ENCODE measurements around the gene CBLC.

Gene CBLC

DNA sequence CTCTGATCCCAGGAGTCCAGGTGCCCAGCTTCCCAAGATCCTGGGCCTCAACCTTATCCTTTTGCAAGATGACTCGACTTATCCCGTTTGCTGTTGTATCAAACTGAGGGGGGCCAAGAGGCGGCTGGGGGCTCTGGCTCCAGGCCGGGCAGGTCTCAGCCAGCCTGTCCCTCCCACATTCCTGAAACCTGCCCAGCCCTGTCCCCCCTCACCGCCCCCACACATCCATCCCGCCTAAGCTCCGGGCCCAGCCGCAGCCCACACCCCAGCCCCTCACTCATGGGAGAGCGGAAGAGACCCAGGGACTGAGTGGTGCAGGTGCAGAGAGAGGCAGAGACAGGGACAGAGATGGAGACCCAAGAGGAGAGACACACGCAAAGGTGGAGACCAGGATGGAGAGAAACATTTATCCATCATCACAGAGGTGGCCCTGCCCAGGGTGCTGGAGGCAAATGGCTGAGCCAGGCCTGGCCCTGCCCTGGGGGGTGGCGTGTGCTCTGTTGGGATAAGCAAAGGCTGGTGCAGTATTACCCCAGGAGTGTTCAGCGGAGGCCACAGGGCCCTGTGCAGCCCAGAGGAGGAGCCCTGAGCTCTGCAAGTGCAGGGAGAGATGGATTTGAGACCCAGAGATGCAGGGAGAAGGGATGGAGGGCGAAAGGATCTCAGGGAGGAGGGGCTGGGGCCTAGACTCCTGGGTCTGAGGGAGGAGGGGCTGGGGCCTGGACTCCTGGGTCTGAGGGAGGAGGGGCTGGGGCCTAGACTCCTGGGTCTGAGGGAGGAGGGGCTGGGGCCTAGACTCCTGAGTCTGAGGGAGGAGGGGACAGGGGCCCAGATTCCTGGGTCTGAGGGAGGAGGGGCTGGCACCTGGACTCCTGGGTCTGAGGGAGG lies 32.8 kb downstream of the CBLC start:
- TF ChIP-seq SIN3A (IDR thresholded peaks at IDR 0.05; ENCODE audit: borderline replicate concordance, insufficient read depth, low read length), result no peak
- TF ChIP-seq POLR2AphosphoS5 (IDR thresholded peaks at IDR 0.05; ENCODE audit: low read depth, low read length), result no peak
- no peak for TF ChIP-seq REST (IDR thresholded peaks at IDR 0.05; ENCODE audit: insufficient read depth in 1 of 2, low read depth in 2 of 2, low read length in 2 of 2)
- no peak for TF ChIP-seq FOXP2 (optimal IDR thresholded peaks at IDR 0.05; ENCODE audit: borderline replicate concordance, extremely low read depth, extremely low read length, insufficient read depth)
- TF ChIP-seq TAF1 (IDR thresholded peaks at IDR 0.05; ENCODE audit: borderline replicate concordance, insufficient read depth, low read length), result no peak

DNA sequence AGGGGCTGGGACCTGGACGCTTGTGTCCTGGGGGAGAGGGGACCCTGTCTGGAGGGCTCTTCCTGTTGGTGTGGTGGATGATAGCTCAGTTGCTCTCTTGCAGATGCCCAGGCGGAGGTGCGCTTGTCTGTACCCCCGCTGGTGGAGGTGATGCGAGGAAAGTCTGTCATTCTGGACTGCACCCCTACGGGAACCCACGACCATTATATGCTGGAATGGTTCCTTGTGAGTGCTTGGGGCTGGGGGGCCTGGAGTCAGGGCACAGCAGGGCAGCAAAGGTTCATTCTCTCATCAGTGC lies 33.4 kb downstream of the CBLC start:
- TF ChIP-seq POLR2AphosphoS5 (IDR thresholded peaks at IDR 0.05; ENCODE audit: low read depth, low read length) (no peak), TAF1 (IDR thresholded peaks at IDR 0.05; ENCODE audit: borderline replicate concordance, insufficient read depth, low read length) (no peak), REST (IDR thresholded peaks at IDR 0.05; ENCODE audit: insufficient read depth in 1 of 2, low read depth in 2 of 2, low read length in 2 of 2) (no peak), SIN3A (IDR thresholded peaks at IDR 0.05; ENCODE audit: borderline replicate concordance, insufficient read depth, low read length) (no peak), FOXP2 (optimal IDR thresholded peaks at IDR 0.05; ENCODE audit: borderline replicate concordance, extremely low read depth, extremely low read length, insufficient read depth) (no peak)

- TF ChIP-seq TAF1 (IDR thresholded peaks at IDR 0.05; ENCODE audit: borderline replicate concordance, insufficient read depth, low read length), result no peak
- TF ChIP-seq REST (IDR thresholded peaks at IDR 0.05; ENCODE audit: insufficient read depth in 1 of 2, low read depth in 2 of 2, low read length in 2 of 2), result no peak
- no peak for TF ChIP-seq POLR2AphosphoS5 (IDR thresholded peaks at IDR 0.05; ENCODE audit: low read depth, low read length)
- TF ChIP-seq FOXP2 (optimal IDR thresholded peaks at IDR 0.05; ENCODE audit: borderline replicate concordance, extremely low read depth, extremely low read length, insufficient read depth), result no peak
- TF ChIP-seq SIN3A (IDR thresholded peaks at IDR 0.05; ENCODE audit: borderline replicate concordance, insufficient read depth, low read length), result no peak
These were observed 34.5 kb downstream of the CBLC start for GRCh38 chr19:44812142-44812718.

DNA sequence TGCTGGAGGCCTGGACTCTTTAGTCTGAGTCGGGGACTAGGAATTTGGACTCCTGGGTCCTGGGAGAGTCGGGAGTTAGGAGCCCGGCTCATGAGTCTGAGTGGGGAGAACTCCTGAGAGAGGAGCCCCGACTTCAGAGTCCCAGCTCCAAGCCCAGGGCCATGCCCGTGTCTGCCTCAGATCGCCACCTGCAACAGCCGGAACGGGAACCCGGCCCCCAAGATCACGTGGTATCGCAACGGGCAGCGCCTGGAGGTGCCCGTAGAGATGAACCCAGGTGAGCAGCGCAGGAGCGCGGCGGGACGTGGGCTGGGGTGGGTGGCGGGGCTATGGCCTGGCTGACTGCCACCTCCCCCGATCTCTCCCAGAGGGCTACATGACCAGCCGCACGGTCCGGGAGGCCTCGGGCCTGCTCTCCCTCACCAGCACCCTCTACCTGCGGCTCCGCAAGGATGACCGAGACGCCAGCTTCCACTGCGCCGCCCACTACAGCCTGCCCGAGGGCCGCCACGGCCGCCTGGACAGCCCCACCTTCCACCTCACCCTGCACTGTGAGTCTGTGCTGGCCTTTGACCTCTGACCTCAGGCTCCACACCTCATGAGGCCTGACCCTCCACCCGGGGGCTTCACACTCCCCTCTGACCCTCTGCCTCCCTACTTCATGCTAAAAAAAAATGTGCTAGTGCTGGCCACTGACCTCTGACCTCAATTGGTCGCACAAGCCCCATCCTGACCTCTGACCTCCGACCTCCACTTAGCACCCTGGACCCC lies 35.6 kb downstream of the CBLC start:
- no peak for TF ChIP-seq SIN3A (IDR thresholded peaks at IDR 0.05; ENCODE audit: borderline replicate concordance, insufficient read depth, low read length)
- TF ChIP-seq TAF1 (IDR thresholded peaks at IDR 0.05; ENCODE audit: borderline replicate concordance, insufficient read depth, low read length), result no peak
- TF ChIP-seq FOXP2 (optimal IDR thresholded peaks at IDR 0.05; ENCODE audit: borderline replicate concordance, extremely low read depth, extremely low read length, insufficient read depth), result no peak
- no peak for TF ChIP-seq REST (IDR thresholded peaks at IDR 0.05; ENCODE audit: insufficient read depth in 1 of 2, low read depth in 2 of 2, low read length in 2 of 2)
- no peak for TF ChIP-seq POLR2AphosphoS5 (IDR thresholded peaks at IDR 0.05; ENCODE audit: low read depth, low read length)
